ENCODE results near the gene COLEC11. TPM values are rescaled to one million over a fixed set of nuclear protein-coding genes. Genes with fewer than 3 reads are reported as not detected.

Gene COLEC11
- 0.89 TPM in 1 of 2 replicates, not detected in the other for total RNA-seq

GRCh38 chr2:3594493-3595281, at the start of gene COLEC11:
COLEC11 (plus strand) TSS chr2:3595112; CDS start chr2:3604341, 9,229 bp downstream.

GRCh38 chr2:3558205-3559014, 36.5 kb upstream of the COLEC11 start, which contains the start of gene RNASEH1:
RNASEH1 (minus strand) TSS chr2:3558333; CDS start chr2:3558260, 73 bp downstream.

GRCh38 chr2:3657881-3658280, 63.0 kb downstream of the COLEC11 start, which contains the start of gene ALLC:
ALLC (plus strand) TSS chr2:3658200; CDS start chr2:3671158, 12,958 bp downstream.

Other genes starting within 250 kb of the COLEC11 start
- 66.3 and 86.2 TPM in 2 replicates for gene EIPR1, start 217.3 kb upstream of the COLEC11 start, total RNA-seq
- gene TRAPPC12, start 215.4 kb upstream of the COLEC11 start, total RNA-seq, result 76.1 and 83.3 TPM in 2 replicates
- 63.4 and 81.9 TPM in 2 replicates for gene ADI1, start 75.6 kb upstream of the COLEC11 start, total RNA-seq
- gene RNASEH1, start 36.8 kb upstream of the COLEC11 start, total RNA-seq, result 30.3 and 34.0 TPM in 2 replicates
- 3,034 and 3,602 TPM in 2 replicates for gene RPS7, start 19.9 kb upstream of the COLEC11 start, total RNA-seq
- gene ALLC, start 63.1 kb downstream of the COLEC11 start, total RNA-seq, result not detected in 2 replicates
- gene DCDC2C, start 108.5 kb downstream of the COLEC11 start, total RNA-seq, result not detected in 2 replicates

Data from myometrial cell (primary cell).